ENCODE data around the gene NPM1.

DNA sequence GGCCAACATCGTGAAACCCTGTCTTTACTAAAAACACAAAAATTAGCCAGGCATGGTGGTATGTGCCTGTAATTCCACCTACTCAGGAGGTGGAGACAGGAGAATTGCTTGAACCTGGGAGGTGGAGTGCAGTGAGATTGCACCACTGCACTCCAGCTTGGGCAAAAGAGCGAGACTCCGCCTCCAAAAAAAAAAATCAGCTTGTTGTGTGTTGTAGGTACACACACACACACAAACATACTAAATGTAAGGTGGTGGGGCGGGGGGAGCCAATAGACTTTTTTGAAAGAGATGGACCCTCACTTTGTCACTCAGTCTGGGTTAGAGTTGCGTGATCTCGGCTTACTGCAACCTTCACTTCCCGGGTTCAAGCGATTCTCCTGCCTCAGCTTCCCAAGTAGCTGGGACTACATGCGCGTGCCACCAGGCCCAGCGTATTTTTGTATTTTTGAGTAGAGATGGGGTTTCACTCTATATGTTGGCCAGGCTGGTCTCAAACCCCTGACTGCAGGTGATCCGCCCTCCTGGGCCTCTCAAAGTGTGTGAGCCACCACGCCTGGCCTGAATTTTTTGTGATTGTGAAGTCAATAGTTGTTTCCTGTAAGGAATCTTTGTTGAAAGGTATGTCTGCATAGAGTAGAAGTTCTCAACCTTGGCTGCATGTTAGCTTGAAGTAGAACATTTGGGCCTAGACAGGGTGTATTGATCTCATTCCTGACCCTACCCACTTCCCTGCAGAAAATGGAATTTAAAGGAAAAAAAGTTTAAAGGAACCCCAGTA is 13.7 kb downstream of the NPM1 start:
- TF ChIP-seq EZH2 (IDR thresholded peaks at IDR 0.05; ENCODE audit: borderline replicate concordance, insufficient read depth, low read depth, low read length, poor library complexity, severe bottlenecking) = no peak
- TF ChIP-seq, protein P1, sequence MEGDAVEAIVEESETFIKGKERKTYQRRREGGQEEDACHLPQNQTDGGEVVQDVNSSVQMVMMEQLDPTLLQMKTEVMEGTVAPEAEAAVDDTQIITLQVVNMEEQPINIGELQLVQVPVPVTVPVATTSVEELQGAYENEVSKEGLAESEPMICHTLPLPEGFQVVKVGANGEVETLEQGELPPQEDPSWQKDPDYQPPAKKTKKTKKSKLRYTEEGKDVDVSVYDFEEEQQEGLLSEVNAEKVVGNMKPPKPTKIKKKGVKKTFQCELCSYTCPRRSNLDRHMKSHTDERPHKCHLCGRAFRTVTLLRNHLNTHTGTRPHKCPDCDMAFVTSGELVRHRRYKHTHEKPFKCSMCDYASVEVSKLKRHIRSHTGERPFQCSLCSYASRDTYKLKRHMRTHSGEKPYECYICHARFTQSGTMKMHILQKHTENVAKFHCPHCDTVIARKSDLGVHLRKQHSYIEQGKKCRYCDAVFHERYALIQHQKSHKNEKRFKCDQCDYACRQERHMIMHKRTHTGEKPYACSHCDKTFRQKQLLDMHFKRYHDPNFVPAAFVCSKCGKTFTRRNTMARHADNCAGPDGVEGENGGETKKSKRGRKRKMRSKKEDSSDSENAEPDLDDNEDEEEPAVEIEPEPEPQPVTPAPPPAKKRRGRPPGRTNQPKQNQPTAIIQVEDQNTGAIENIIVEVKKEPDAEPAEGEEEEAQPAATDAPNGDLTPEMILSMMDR (IDR thresholded peaks at IDR 0.05) = no peak

All from B cell (primary cell).